ENCODE measurements around the gene MAP7D2. TPM values are rescaled to one million over a fixed set of nuclear protein-coding genes. Genes with fewer than 3 reads are reported as not detected.
"Not testable (repeated sequence)": the region's sequence is repeated elsewhere in the genome, so short reads cannot be mapped to it uniquely, and the experiment has no call there.

MAP7D2 gene
- total and polyA plus RNA-seq, 9 donors, result 0.12 to 1.7 (median 0.28) TPM

DNA sequence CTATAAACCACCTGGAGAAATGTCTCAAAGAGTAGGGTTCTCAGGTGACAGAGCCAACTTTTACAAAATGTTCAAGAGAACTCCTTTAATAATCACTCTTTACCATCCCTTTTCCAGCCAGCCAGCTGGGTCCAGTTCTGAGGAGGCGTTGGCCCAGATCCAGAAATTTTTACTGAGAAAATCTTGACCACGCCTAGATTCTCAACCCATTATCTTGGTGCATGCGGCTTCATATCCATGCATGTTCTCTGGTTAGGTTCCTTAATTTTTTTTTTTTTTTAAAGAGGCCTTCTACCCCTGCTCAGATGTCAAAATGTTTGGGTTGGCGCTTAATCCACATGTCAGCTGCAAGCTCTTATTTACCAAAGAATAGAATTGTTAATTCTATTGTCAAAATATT lies 12.0 kb upstream of the MAP7D2 start:
- no peaks in the 10 kb centered on the region for H3K4me1 ChIP-seq (ENCODE audit: insufficient read depth)
- no peaks in the 10 kb centered on the region for H3K27me3 ChIP-seq
- no peaks in the 10 kb centered on the region for H3K36me3 ChIP-seq
- WGBS, 3 donors, result 54 to 56% (median 55%) methylated on average over 4 of the region's 4 CpGs
- intact Hi-C loops (cut with DNase I), result no loop called here
- no peak overlapping the region for H3K4me3 ChIP-seq
- H3K27ac ChIP-seq, result no peak overlapping the region
- peak in 2 of 5 donors; percentile 26 to 30 for DNase-seq
- H3K9me3 ChIP-seq, result no peaks in the 10 kb centered on the region
- TF ChIP-seq POLR2A (IDR thresholded peaks at IDR 0.05) (no peak), EP300 (IDR thresholded peaks at IDR 0.05) (no peak)
- TF ChIP-seq, protein P1, sequence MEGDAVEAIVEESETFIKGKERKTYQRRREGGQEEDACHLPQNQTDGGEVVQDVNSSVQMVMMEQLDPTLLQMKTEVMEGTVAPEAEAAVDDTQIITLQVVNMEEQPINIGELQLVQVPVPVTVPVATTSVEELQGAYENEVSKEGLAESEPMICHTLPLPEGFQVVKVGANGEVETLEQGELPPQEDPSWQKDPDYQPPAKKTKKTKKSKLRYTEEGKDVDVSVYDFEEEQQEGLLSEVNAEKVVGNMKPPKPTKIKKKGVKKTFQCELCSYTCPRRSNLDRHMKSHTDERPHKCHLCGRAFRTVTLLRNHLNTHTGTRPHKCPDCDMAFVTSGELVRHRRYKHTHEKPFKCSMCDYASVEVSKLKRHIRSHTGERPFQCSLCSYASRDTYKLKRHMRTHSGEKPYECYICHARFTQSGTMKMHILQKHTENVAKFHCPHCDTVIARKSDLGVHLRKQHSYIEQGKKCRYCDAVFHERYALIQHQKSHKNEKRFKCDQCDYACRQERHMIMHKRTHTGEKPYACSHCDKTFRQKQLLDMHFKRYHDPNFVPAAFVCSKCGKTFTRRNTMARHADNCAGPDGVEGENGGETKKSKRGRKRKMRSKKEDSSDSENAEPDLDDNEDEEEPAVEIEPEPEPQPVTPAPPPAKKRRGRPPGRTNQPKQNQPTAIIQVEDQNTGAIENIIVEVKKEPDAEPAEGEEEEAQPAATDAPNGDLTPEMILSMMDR (IDR thresholded peaks at IDR 0.05), result no peak

DNA sequence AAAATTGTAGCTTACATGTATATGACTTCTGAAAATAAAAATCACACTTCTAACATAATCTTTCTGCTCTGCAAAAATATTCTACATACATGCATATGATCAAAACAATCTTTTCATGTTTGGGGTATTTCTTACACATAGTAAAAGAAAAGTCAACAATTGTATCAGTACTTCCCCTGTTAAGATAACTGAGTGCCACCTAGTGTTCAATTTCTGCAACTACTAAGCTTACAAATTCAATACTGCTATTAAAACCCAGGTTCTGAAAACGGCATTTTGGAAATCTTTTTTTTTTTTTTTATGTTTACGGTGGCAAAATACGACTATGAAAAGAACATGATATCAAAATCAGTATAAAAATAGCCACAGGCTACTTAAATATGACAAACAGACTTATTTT lies 10.7 kb upstream of the MAP7D2 start:
- intact Hi-C loops (cut with DNase I); DNase-seq; H3K27me3 ChIP-seq; H3K27ac ChIP-seq; H3K36me3 ChIP-seq; H3K4me1 ChIP-seq (ENCODE audit: insufficient read depth); H3K4me3 ChIP-seq; H3K9me3 ChIP-seq: not testable (repeated sequence)
- WGBS, 3 donors, result 0 to 5% (median 4%) methylated on average over 3 of the region's 3 CpGs

DNA sequence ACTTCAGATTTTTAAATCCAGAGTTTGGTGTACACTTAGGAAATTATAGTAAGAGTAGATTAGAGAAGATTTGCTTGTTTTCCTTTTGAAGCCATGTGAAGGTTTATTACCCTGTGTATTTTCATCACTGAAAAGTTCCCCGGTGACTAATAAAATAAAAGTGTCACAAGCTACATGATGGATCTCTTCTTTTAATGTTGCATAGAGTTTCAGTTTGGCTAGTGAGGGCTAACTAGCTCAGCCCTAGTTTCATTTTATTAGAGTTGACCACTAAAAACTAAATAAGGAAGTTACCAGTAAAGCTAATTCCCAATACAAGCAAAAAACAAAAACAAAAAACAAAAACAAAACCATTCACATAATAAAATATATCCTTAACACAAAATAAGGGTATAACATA lies 10.1 kb upstream of the MAP7D2 start:
- DNase-seq; intact Hi-C loops (cut with DNase I); H3K27me3 ChIP-seq; H3K4me3 ChIP-seq; H3K36me3 ChIP-seq; H3K4me1 ChIP-seq (ENCODE audit: insufficient read depth); H3K9me3 ChIP-seq; H3K27ac ChIP-seq: not testable (repeated sequence)
- WGBS, 3 donors, result 58 to 74% (median 60%) methylated on average over 1 of the region's 1 CpG

DNA sequence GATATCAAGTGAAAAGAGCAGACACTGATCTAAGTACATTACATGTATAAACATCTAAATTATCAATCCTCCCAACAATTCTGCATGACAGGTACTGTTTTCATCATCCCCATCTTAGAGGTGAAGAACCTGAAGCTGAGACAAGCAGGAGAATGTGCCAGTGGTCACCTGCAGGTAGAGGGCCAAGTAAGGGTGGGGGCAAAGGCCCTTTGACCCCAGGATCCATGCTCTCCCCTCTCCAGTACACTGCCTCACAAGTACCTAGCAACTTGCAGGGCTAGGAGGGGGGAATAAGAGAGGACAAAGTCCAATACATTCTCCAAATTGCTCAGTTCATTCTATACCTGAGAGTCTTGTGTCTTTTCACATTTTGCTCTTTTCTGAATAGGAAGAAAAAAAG lies 8.3 kb upstream of the MAP7D2 start:
- TF ChIP-seq EP300 (IDR thresholded peaks at IDR 0.05), result no peak
- no peak for TF ChIP-seq POLR2A (IDR thresholded peaks at IDR 0.05)
- TF ChIP-seq, protein P1 (IDR thresholded peaks at IDR 0.05), result no peak
- Histone ChIP-seq H3K4me3 (no peak overlapping the region), H3K27me3 (no peaks in the 10 kb centered on the region), H3K27ac (no peak overlapping the region), H3K4me1 (ENCODE audit: insufficient read depth) (no peaks in the 10 kb centered on the region), H3K36me3 (no peaks in the 10 kb centered on the region), H3K9me3 (no peaks in the 10 kb centered on the region)
- intact Hi-C loops (cut with DNase I), result no loop called here
- no peak for DNase-seq

DNA sequence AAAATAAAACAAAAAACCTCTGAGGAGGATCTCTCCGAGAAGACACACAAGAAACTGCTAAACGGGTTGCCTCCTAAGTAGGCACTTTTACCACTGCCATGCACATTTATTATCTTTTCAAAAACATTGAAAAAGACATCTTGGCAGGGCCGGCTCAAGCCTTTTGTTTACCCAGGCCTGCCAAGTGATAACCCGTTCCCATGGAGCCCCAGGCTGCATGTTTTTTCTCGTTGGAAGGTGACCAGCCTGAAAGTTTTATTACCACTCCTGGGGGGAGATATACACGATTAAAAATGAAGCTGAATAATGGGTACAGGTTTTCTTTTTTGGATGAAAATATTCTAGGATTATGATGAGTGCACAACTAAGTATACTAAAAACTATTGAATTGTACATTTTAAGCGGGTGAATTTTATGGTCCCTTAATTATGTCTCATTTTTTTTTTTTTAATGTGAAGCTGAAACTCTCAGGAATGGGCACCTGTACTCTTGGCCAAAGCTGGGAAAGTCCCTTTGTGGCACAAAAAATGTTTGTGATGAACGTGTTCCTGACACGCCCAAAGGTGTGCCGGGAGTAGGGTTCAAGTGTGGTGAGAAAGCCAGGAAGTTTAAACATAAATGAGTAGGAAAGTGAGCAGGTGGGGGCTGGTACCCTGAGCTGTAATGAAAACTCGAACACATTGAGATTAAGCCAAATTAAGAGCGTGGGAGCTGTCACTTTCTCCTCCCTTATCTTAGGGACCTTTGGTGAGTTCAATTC lies 1.5 kb upstream of the MAP7D2 start:
- no peaks in the 10 kb centered on the region for H3K27me3 ChIP-seq
- H3K4me3 ChIP-seq, result no peak overlapping the region
- TF ChIP-seq POLR2A (IDR thresholded peaks at IDR 0.05) (no peak), EP300 (IDR thresholded peaks at IDR 0.05) (no peak)
- TF ChIP-seq, protein P1 (IDR thresholded peaks at IDR 0.05), result no peak
- peaks cover 6% of the 10 kb centered on the region for H3K4me1 ChIP-seq (ENCODE audit: insufficient read depth)
- H3K36me3 ChIP-seq, result no peaks in the 10 kb centered on the region
- intact Hi-C loops (cut with DNase I), result no loop called here
- no peak for DNase-seq
- 29 to 44% (median 35%) methylated on average over 12 of the region's 12 CpGs for WGBS, 3 donors
- H3K9me3 ChIP-seq, result no peaks in the 10 kb centered on the region
- no peak overlapping the region for H3K27ac ChIP-seq

All from ovary (tissue), 9 donors.